Activated CD4-positive, alpha-beta memory T cell treated with anti-CD3 and anti-CD28 coated beads for 36 hours (primary cell): Measurements from ENCODE around the gene CREB3L1. TPM values are rescaled to one million over a fixed set of nuclear protein-coding genes. Genes with fewer than 3 reads are reported as not detected.

ENCODE experiments used
- CTCF ChIA-PET: fragments of 350-600 bp; sonication (Branson Sonifier 250); formaldehyde crosslinking; loops from one replicate; lab custom pipeline; 2021; ENCODE audit warnings: antibody characterized with exemption, inconsistent platforms; lab: Charles Lee
- POLR2A ChIA-PET: fragments of 350-600 bp; sonication (Branson Sonifier 250); formaldehyde crosslinking; loops from one replicate; lab custom pipeline; 2021; ENCODE audit warnings: antibody characterized with exemption; lab: Charles Lee
- DNase-seq: peaks from one replicate; pipeline ENCODE4 v3.0.0-alpha.2; 2020
- H3K27ac Mint-ChIP-seq: one replicate; pipeline ENCODE4 v1.8.0; 2021; ENCODE audit warnings: mixed read lengths
- H3K27me3 Mint-ChIP-seq: one replicate; pipeline ENCODE4 v1.8.0; 2021; ENCODE audit warnings: mixed read lengths
- H3K36me3 Mint-ChIP-seq: one replicate; pipeline ENCODE4 v1.8.0; 2021; ENCODE audit warnings: mixed read lengths
- H3K4me1 Mint-ChIP-seq: one replicate; pipeline ENCODE4 v1.8.0; 2021; ENCODE audit warnings: low read depth, mixed read lengths
- H3K4me3 Mint-ChIP-seq: one replicate; pipeline ENCODE4 v1.8.0; 2021; ENCODE audit warnings: mild to moderate bottlenecking, mixed read lengths
- H3K9me3 Mint-ChIP-seq: one replicate; pipeline ENCODE4 v1.8.0; 2021; ENCODE audit warnings: mixed read lengths
- intact Hi-C: fragments of 100-400 bp; cut with micrococcal nuclease; formaldehyde crosslinking; loops from one replicate; pipeline ENCODE4 v1.15.1; 2023
- total RNA-seq, 2 experiments: library from RNA; stranded (reverse); gene quantifications; one replicate each; pipeline ENCODE4 v1.2.3, GENCODE V29; 2021

CREB3L1 gene
- total RNA-seq, 2 experiments from 2014 or later, result not detected

- no peak for DNase-seq
- Mint-ChIP-seq H3K9me3 (no peaks in the 10 kb centered on the region), H3K36me3 (no peaks in the 10 kb centered on the region), H3K4me3 (no peak overlapping the region), H3K4me1 (no peaks in the 10 kb centered on the region), H3K27ac (no peak overlapping the region), H3K27me3 (peaks cover 3% of the 10 kb centered on the region)
- CTCF ChIA-PET, result interaction anchor here (0.7 to 1.1 kb wide), 2 partner anchors 44 to 49 kb away, joined by 3 read pairs; no protein-coding TSS in a partner anchor
- POLR2A ChIA-PET, result no interaction called here
- intact Hi-C loops, result no loop called here
Measured at GRCh38 chr11:46264030-46264429, 13.4 kb upstream of the CREB3L1 start.

DNA sequence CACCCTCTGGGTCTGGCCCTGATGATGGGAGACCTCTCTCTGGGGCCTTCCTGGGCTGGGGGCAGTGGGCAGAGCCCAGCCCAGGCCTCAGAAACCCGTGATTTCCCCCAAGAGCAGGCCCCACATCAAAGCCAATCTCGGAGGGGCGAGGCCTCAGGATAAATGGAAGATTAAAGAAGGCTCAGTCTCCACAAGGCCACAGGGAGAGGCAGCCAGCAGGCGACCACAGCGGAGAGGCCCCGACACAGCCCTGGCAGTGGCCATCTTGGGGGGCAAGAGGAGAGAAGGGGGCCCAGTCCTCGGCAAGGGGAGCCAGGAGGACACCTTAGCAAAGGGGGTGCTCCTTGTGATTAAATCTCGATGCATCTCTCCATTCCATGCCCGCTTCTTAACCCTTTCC, 12.5 kb upstream of the CREB3L1 start:
- intact Hi-C loops, result no loop called here
- Mint-ChIP-seq H3K36me3 (no peaks in the 10 kb centered on the region), H3K9me3 (no peaks in the 10 kb centered on the region), H3K27ac (no peak overlapping the region), H3K4me1 (no peaks in the 10 kb centered on the region), H3K27me3 (peaks cover 3% of the 10 kb centered on the region), H3K4me3 (no peak overlapping the region)
- no peak for DNase-seq
- ChIA-PET CTCF (interaction anchor here (0.8 kb wide), 1 partner anchor 26 kb away, joined by 3 read pairs; no protein-coding TSS in a partner anchor), POLR2A (interaction anchor here (0.5 kb wide), 1 partner anchor 71 kb away, joined by 3 read pairs; no protein-coding TSS in a partner anchor)

- POLR2A ChIA-PET, result interaction anchor here (0.5 kb wide), 1 partner anchor 72 kb away, joined by 3 read pairs; no protein-coding TSS in a partner anchor
- Mint-ChIP-seq H3K4me3 (no peak overlapping the region), H3K36me3 (no peaks in the 10 kb centered on the region), H3K27me3 (peaks cover 3% of the 10 kb centered on the region), H3K27ac (no peak overlapping the region), H3K4me1 (no peaks in the 10 kb centered on the region), H3K9me3 (no peaks in the 10 kb centered on the region)
- no peak for DNase-seq
- intact Hi-C loops, result no loop called here
- CTCF ChIA-PET, result interaction anchor here (0.8 kb wide), 1 partner anchor 26 kb away, joined by 3 read pairs; no protein-coding TSS in a partner anchor
Measured at GRCh38 chr11:46265764-46266163, 11.7 kb upstream of the CREB3L1 start.

DNA sequence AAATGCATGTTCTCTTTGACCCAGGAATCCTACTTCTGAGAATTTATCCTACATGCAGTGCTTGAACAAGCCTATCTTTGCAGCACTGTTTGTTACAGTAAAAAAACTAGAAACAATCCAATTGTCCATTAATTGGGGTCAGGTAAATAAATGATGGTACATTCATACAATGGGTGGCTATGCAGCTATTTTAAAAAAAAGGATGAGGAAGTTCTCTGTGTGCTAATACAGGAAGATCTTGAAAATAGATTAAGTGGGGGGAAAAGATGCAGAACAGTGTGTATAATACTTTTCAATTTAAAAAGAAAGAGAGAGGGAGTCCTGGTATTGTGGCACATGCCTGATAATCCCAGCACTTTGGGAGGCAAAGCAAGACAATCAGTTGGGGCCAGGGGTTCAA, 9.5 kb upstream of the CREB3L1 start:
- Mint-ChIP-seq H3K27ac (no peak overlapping the region), H3K27me3 (peaks cover 3% of the 10 kb centered on the region), H3K4me3 (no peak overlapping the region), H3K4me1 (no peaks in the 10 kb centered on the region), H3K9me3 (no peaks in the 10 kb centered on the region), H3K36me3 (no peaks in the 10 kb centered on the region)
- no peak for DNase-seq
- CTCF ChIA-PET, result no interaction called here
- intact Hi-C loops, result no loop called here
- POLR2A ChIA-PET, result no interaction called here

DNA sequence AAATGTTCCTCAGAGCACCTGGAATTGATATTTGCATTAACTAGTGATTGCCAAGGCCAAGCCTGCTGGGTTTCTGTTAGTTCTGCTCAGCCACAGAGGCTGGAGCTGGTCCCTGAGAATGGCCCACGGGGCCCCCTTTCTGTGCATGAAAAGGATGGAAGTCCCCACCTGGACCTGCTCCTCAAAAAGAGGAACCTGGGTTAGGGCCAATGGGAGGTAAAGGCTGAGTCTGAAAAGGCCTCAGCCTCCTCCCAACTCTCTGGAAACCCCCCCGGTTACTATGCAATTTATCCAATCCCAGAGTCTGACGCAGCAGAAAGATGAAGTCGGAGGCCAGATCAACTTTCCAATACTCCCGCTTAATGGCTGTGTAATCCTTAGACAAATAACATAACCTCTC, 6.8 kb upstream of the CREB3L1 start:
- intact Hi-C loops, result no loop called here
- Mint-ChIP-seq H3K4me3 (no peak overlapping the region), H3K27me3 (peaks cover 3% of the 10 kb centered on the region), H3K36me3 (no peaks in the 10 kb centered on the region), H3K9me3 (no peaks in the 10 kb centered on the region), H3K4me1 (no peaks in the 10 kb centered on the region), H3K27ac (no peak overlapping the region)
- POLR2A ChIA-PET, result no interaction called here
- CTCF ChIA-PET, result interaction anchor here (1.2 to 1.5 kb wide), 2 partner anchors 17 to 37 kb away, joined by 3 to 5 read pairs; no protein-coding TSS in a partner anchor
- no peak for DNase-seq

DNA sequence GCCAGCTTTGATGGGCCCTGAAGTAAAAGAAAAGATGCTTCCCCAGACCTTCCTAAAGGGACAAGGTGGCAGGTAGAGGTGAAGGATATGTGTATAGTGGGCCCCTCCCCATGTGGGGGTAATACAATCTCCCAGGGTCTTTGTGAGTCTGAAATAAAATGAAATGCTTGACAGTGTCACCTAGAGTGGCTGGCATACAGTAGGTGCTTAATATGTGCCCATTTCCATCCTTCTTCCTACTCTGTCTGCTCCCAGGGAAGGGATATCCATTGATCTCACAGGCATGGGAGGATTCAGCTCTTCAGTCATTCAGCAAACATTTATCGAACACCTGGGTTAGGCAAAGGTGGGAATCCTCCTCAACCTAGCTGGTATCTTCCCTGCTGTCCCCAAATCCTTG, 6.1 kb upstream of the CREB3L1 start:
- Mint-ChIP-seq H3K4me3 (no peak overlapping the region), H3K27me3 (peaks cover 5% of the 10 kb centered on the region), H3K4me1 (no peaks in the 10 kb centered on the region), H3K36me3 (no peaks in the 10 kb centered on the region), H3K9me3 (no peaks in the 10 kb centered on the region), H3K27ac (no peak overlapping the region)
- no peak for DNase-seq
- intact Hi-C loops, result no loop called here
- ChIA-PET CTCF (interaction anchor here (1.2 to 1.5 kb wide), 2 partner anchors 16 to 37 kb away, joined by 3 to 5 read pairs; no protein-coding TSS in a partner anchor), POLR2A (no interaction called here)

DNA sequence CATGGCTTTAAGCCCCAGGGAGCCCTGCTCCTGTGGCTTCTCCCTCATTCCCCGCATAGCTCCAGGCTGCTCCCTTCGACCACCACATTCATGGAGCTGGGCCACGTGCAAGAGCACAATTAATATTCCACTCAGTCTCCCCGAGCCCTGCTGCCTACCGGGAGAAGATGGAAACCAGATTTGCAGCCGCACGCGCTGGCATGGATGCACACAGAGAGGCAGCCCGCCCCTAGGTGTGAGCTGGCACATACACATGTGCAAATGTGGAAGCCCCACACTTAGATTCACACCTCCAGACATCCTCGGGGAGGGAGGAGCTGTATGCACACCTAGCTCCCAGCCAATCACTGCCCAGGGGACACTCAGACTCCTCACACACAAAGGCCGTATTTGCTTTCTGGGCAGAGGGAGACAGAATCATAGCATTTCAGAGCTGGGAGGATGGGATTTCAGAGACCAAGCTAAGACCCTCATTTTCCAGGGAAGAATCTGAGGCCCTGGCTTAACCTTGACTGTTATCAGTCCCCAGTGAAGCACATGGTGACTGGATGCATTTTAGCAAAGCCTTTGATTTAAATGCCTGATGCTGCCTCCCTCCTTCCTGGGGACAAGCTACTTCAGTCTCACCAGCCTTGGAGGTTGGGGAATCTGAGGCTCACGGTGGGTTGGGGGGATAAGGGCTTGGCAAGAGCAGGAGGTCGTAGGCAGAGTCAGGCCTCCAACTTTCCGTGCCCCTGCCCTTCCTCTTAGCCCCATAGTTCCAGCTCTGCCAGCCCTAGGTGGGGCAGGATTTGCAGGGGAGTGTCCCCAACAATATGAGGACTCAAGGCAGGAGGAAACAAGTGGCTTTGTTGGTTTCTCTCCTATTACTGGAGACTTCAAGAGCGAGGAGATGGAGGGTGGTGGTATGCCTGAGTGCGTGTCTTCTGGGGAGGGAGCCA, 5.3 kb upstream of the CREB3L1 start:
- H3K27ac Mint-ChIP-seq, result no peak overlapping the region

DNA sequence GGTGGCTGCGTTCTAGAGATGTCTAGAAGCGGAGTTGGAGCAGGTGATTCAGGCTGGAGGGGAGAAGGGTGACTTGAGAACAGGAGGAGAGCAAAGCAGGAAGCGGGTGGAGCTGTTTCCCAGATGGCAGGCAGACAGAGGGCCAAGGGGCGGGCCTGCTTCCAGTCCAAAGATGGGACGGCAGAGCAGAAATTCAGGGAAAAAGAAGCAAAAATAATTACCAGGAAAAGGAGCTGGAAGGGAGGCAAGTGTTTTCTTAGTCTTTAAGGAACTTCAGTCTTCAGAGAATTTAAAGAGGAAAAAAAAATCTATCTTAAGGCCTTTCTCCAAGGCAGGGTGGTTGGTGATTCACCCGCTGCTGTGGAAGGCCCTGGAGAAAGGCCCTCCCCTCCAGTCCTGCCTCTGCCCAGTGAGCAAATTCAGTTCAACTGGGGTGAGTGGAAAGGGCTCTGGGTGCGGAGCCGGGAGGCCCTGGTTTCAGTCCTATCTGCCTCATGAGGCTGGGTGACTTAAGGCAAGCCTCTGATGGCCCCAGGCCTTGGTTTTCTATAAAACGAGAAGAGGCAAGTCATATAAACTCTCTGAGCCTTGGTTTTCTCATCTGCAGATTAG, 4.5 kb upstream of the CREB3L1 start:
- CTCF ChIA-PET, result no interaction called here
- H3K27ac Mint-ChIP-seq, result no peak overlapping the region
- intact Hi-C loops, result no loop called here

More for the DNA sequence above, 5.3 kb upstream of the CREB3L1 start:
- CTCF ChIA-PET, result interaction anchor here (1.2 to 1.5 kb wide), 2 partner anchors 15 to 36 kb away, joined by 3 to 5 read pairs; no protein-coding TSS in a partner anchor
- intact Hi-C loops, result no loop called here
- Mint-ChIP-seq H3K27me3 (peaks cover 11% of the 10 kb centered on the region), H3K4me3 (no peak overlapping the region), H3K4me1 (peaks cover 2% of the 10 kb centered on the region), H3K9me3 (no peaks in the 10 kb centered on the region), H3K36me3 (no peaks in the 10 kb centered on the region)
- POLR2A ChIA-PET, result no interaction called here
- DNase-seq, result no peak

GRCh38 chr11:46273511-46274205, 3.8 kb upstream of the CREB3L1 start:
- Mint-ChIP-seq H3K36me3 (no peaks in the 10 kb centered on the region), H3K27me3 (peaks cover 12% of the 10 kb centered on the region), H3K4me1 (peaks cover 5% of the 10 kb centered on the region), H3K9me3 (no peaks in the 10 kb centered on the region), H3K4me3 (no peak overlapping the region), H3K27ac (no peak overlapping the region)
- intact Hi-C loops, result no loop called here
- CTCF ChIA-PET, result no interaction called here
- DNase-seq, result no peak
- POLR2A ChIA-PET, result no interaction called here

More for the DNA sequence above, 4.5 kb upstream of the CREB3L1 start:
- Mint-ChIP-seq H3K4me1 (peaks cover 5% of the 10 kb centered on the region), H3K4me3 (no peak overlapping the region), H3K27me3 (peaks cover 12% of the 10 kb centered on the region), H3K36me3 (no peaks in the 10 kb centered on the region), H3K9me3 (no peaks in the 10 kb centered on the region)
- no peak for DNase-seq
- POLR2A ChIA-PET, result no interaction called here

- H3K4me3 Mint-ChIP-seq, result no peak overlapping the region
- intact Hi-C loops, result no loop called here
- peaks cover 22% of the 10 kb centered on the region for H3K27me3 Mint-ChIP-seq
Measured at GRCh38 chr11:46275964-46276641, 1.4 kb upstream of the CREB3L1 start.

GRCh38 chr11:46277313-46277621, 195 bp upstream of the CREB3L1 start:
- no peaks in the 10 kb centered on the region for H3K9me3 Mint-ChIP-seq
- H3K4me1 Mint-ChIP-seq, result peaks cover 5% of the 10 kb centered on the region
- no peaks in the 10 kb centered on the region for H3K36me3 Mint-ChIP-seq
- DNase-seq, result no peak
- intact Hi-C loops, result no loop called here
- POLR2A ChIA-PET, result no interaction called here
- H3K27me3 Mint-ChIP-seq, result peaks cover 22% of the 10 kb centered on the region
- no peak overlapping the region for H3K4me3 Mint-ChIP-seq
- no peak overlapping the region for H3K27ac Mint-ChIP-seq
- CTCF ChIA-PET, result interaction anchor here (0.7 to 3.2 kb wide), 3 partner anchors 32 to 75 kb away, joined by 3 to 18 read pairs (median 5); no protein-coding TSS in a partner anchor

More at GRCh38 chr11:46275964-46276641, 1.4 kb upstream of the CREB3L1 start:
- Mint-ChIP-seq H3K9me3 (no peaks in the 10 kb centered on the region), H3K4me1 (peaks cover 5% of the 10 kb centered on the region), H3K36me3 (no peaks in the 10 kb centered on the region), H3K27ac (no peak overlapping the region)
- ChIA-PET POLR2A (no interaction called here), CTCF (interaction anchor here (1.0 to 3.2 kb wide), 2 partner anchors 33 to 38 kb away, joined by 4 to 18 read pairs; no protein-coding TSS in a partner anchor)
- DNase-seq, result no peak
